ENCODE measurements around the gene METTL9. TPM values are rescaled to one million over a fixed set of nuclear protein-coding genes. Genes with fewer than 3 reads are reported as not detected.

METTL9 gene
- total and polyA plus RNA-seq, 8 donors = 10.2 to 55.2 (median 33.1) TPM

DNA sequence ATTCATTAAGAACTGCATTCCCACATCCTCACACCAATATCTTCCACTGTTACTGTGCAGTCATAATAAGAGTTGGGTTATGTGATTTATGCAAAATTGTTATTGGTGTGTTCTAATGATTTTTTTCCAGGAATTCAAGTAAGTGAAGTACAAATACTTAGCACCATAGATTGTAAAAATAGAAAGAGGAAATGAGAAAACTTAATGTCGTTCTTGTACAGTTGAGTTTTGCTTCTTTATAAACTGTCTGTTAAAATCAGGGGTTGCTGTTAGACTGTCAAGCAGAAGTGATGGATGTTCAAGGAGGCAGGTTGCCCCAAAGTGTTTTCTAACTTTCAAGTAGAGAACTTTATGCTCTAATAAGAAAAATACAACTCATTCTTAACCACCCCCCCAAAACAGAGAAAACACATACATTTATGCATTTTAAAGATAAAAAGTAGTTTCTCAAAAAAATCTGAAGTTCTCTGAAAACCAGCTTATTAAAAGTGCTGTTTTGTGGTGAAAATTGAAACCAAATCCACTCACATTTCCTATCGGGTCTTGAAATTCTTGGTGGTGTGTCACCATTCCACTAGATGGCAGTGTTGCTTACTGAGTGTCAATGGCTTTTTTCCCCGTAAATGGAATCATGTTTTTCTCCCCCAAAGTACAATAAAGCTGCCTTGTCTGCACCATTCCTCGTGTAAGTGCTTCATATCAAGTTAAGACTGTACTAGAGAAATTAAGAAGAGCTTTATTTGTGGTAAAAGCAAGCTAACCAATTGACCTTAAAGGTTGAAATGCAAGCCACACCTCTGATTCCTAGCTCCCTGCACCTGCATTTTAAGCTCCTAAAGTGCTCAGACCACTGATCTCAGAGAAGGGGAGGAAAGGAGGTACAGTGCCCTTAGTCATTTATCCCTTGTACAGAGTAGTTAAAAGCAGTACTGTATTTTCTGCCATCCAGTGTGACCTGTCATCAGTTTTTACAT, 57.7 kb downstream of the METTL9 start:
- DNase-seq = no peak
- peak; percentile 41 for FAIRE-seq
- ATAC-seq = peak in 3 of 4 donors; percentile 59 to 65 (median 61)

DNA sequence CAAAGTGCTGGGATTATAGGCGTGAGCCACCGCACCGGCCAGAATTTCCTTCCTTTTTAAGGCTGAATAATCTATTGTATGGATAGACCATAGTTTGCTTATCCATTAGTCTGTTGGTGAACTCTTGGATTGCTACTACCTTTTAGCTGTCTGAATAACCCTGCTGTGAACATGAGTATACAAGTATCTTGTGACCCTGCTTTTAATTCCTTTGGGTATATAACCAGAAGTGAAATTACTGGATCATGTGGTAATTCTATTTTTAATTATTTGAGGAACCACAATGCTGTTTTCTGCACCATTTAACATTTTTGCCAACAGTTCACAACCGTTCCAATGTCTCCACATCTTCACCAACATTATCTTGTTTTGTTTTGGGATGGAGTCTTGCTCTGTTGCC, 59.7 kb downstream of the METTL9 start:
- H3K4me1 ChIP-seq = peaks cover 0 to 12% (median 0%) of the 10 kb centered on the region in 3 donors
- intact Hi-C loops (cut with DNase I) = loop anchor here in 1 of 3 donors (5.0 kb wide), 1 partner anchor 43 kb away; no protein-coding TSS in a partner anchor
- no peaks in the 10 kb centered on the region for H3K9me3 ChIP-seq
- FAIRE-seq (no peak), DNase-seq (no peak), ATAC-seq (peak in 1 of 4 donors; percentile 63)
- H3K36me3 ChIP-seq = no peaks in the 10 kb centered on the region
- no peak overlapping the region for H3K27ac ChIP-seq
- 90 to 95% methylated on average over 4 of the region's 4 CpGs for WGBS, 2 donors
- H3K27me3 ChIP-seq = no peaks in the 10 kb centered on the region
- TF ChIP-seq, protein P1, sequence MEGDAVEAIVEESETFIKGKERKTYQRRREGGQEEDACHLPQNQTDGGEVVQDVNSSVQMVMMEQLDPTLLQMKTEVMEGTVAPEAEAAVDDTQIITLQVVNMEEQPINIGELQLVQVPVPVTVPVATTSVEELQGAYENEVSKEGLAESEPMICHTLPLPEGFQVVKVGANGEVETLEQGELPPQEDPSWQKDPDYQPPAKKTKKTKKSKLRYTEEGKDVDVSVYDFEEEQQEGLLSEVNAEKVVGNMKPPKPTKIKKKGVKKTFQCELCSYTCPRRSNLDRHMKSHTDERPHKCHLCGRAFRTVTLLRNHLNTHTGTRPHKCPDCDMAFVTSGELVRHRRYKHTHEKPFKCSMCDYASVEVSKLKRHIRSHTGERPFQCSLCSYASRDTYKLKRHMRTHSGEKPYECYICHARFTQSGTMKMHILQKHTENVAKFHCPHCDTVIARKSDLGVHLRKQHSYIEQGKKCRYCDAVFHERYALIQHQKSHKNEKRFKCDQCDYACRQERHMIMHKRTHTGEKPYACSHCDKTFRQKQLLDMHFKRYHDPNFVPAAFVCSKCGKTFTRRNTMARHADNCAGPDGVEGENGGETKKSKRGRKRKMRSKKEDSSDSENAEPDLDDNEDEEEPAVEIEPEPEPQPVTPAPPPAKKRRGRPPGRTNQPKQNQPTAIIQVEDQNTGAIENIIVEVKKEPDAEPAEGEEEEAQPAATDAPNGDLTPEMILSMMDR (IDR thresholded peaks at IDR 0.05) = no peak
- H3K4me3 ChIP-seq = no peak overlapping the region

More for the DNA sequence above, 57.7 kb downstream of the METTL9 start:
- 16 to 17% methylated on average over 4 of the region's 4 CpGs for WGBS, 2 donors
- Histone ChIP-seq H3K9me3 (no peaks in the 10 kb centered on the region), H3K27ac (no peak overlapping the region), H3K4me3 (no peak overlapping the region), H3K4me1 (peaks cover 0 to 12% (median 0%) of the 10 kb centered on the region in 3 donors), H3K36me3 (no peaks in the 10 kb centered on the region), H3K27me3 (no peaks in the 10 kb centered on the region)
- TF ChIP-seq, protein P1 (IDR thresholded peaks at IDR 0.05) = peak; percentile 68 to 85 (median 80)
- intact Hi-C loops (cut with DNase I) = loop anchor here in 1 of 3 donors (5.0 kb wide), 1 partner anchor 45 kb away; no protein-coding TSS in a partner anchor

DNA sequence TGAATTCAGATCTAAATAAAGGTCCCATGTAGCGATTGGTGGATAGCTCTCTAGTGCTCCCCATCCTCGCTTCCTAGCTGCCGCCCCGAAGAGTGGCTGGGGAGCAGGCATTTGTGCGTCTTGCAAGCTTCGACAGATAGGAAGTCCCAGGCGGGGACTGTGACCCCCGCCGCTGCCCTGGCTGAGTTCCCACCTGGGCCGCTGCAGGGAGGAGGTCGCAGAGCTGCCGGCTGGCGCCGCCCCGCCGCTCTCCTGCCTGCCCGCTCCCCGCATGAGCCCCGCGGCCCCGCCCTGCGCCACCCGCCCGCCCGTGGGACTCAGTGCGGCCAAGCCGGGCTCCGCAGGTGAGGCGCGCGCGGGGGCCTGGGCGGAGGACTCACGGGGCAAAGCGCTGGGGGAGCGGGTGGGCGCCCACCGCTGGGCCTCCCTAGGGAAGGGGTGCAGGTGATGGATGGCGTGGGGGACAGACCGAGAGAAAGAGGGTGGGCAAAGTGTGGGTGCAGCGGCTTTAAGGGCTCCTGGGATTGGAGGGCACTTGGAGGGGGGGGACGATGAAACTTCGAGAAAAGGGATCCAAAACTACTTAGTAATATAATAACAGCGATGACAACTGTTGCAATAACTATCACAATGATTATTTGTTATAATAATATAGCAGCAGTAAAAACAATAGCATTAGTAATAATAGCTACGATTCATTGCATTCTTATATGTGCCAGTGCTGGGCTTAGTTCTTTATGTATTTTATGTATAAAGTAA, 64.7 kb downstream of the METTL9 start, which contains the start of gene OTOA:
Gene OTOA, plus strand, starts transcription at position 80 of the 759 bp plus-strand sequence. CDS start 14,547 bp downstream, outside the sequence.
- intact Hi-C loops (cut with DNase I) = no loop called here
- H3K27ac ChIP-seq = no peak within 1 kb of the TSS
- DNase-seq (peak in 3 of 6 donors; percentile 24 to 65 (median 56)), FAIRE-seq (no peak), ATAC-seq (peak in 3 of 4 donors; percentile 44 to 64 (median 62))
- peak within 1 kb of the TSS in 2 of 4 donors; percentile 14 to 30 for H3K4me3 ChIP-seq
- no peaks in the 10 kb centered on the region for H3K36me3 ChIP-seq
- whole genome bisulfite sequencing, 2 donors = 9 to 12% methylated on average over 35 to 45 of the region's 45 CpGs
- TF ChIP-seq, protein P1 (IDR thresholded peaks at IDR 0.05) = no peak
- no peaks in the 10 kb centered on the region for H3K4me1 ChIP-seq
- H3K9me3 ChIP-seq = no peaks in the 10 kb centered on the region
- peaks cover 0 to 2% (median 0%) of the 10 kb centered on the region in 4 donors for H3K27me3 ChIP-seq

DNA sequence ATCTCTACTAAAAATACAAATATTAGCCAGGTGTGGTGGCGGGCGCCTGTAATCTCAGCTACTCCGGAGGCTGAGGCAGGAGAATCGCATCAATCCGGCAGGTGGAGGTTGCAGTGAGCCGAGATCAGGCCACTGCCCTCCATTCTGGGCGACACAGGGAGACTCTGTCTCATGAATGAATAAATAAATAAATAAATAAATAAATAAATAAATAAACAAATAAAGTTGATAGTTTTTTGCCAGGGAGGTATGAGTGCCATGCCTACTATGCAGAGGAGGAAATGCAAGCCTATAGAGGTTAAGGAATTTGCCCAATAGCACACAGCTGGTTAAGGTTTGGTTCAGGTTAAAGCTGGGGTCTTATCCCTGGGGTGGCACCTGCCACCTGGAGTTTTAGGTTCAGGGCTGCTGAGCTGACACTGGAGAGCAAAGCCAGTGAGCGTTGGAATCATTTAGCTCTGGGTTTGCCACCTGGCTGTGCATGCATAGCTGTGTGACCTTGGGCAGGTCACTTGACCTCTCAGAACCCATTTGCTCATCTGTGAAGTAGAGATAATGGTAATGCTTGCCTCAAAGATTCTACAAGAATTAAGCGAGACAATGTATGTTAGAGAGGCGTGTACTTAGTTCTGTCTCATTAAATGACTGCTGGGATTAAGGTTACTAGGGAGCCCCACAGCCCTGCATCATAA, 65.6 kb downstream of the METTL9 start:
- ATAC-seq (no peak), FAIRE-seq (no peak), DNase-seq (no peak)
- Histone ChIP-seq H3K27ac (no peak overlapping the region), H3K27me3 (peaks cover 0 to 2% (median 0%) of the 10 kb centered on the region in 4 donors), H3K9me3 (no peaks in the 10 kb centered on the region), H3K36me3 (no peaks in the 10 kb centered on the region), H3K4me3 (no peak overlapping the region), H3K4me1 (no peaks in the 10 kb centered on the region)
- TF ChIP-seq, protein P1 (IDR thresholded peaks at IDR 0.05) = no peak
- WGBS, 2 donors = 90 to 94% methylated on average over 10 of the region's 10 CpGs
- intact Hi-C loops (cut with DNase I) = no loop called here

All from pancreas (tissue), 10 donors.